A549 (cell line): Measurements from ENCODE around the gene U2AF1L4. TPM values are rescaled to one million over a fixed set of nuclear protein-coding genes. Genes with fewer than 3 reads are reported as not detected.

ENCODE experiments used
- ATAC-seq, 2 experiments: fragments of 200-7000 bp in 1 of 2; fragments of >200 bp in 1 of 2; cut with Nextera tagmentation in 1 of 2; cut with Tn5 transposase in 1 of 2; 3 replicates each; pipeline versions ENCODE4 v1.8.0 to v1.9.1; 2018 to 2020; ENCODE audit warnings: mild to moderate bottlenecking in 1 of 2, moderate library complexity in 1 of 2
- CTCF ChIA-PET: fragments of 300-600 bp; sonication (Branson Sonifier 250); formaldehyde crosslinking; extraction: SDS; loops from one replicate; lab custom pipeline; 2021; ENCODE audit warnings: antibody characterized with exemption, inconsistent platforms; lab: Yijun Ruan, JAX
- POLR2A ChIA-PET: fragments of 350-600 bp; formaldehyde crosslinking; extraction: SDS; loops from one replicate; lab custom pipeline; 2021; ENCODE audit warnings: antibody characterized with exemption, inconsistent platforms; lab: Yijun Ruan, JAX
- DNase-seq, 2 experiments: peaks; one replicate each; pipeline versions ENCODE4 v3.0.0 to v3.0.0-alpha.2; 2011 to 2016; ENCODE audit warnings: low read depth in 1 of 2, low spot score in 1 of 2
- FAIRE-seq: peaks from 2 replicates; lab custom pipeline; 2011; peaks lifted over from hg19 to GRCh38; lab: Jason Lieb, UNC
- H3K27ac ChIP-seq, 2 experiments: fragments of >200 bp; sonication (Bioruptor Twin); formaldehyde crosslinking; 3 replicates each; pipeline ENCODE4 v1.5.1; 2016 to 2017
- H3K4me1 ChIP-seq: fragments of >200 bp; sonication (Bioruptor Twin); formaldehyde crosslinking; 3 replicates; pipeline ENCODE4 v1.6.1; 2016
- H3K4me2 ChIP-seq: fragments of >200 bp; sonication (Bioruptor Twin); formaldehyde crosslinking; 3 replicates; pipeline ENCODE4 v1.6.1; 2016
- H3K4me3 ChIP-seq: fragments of >200 bp; sonication (Bioruptor Twin); formaldehyde crosslinking; 3 replicates; pipeline ENCODE4 v1.5.1; 2016
- H3K9me3 ChIP-seq: fragments of >200 bp; sonication (Bioruptor Twin); formaldehyde crosslinking; 3 replicates; pipeline ENCODE4 v1.6.1; 2016
- BHLHE40 ChIP-seq: IDR thresholded peaks from 2 replicates; pipeline ENCODE4 v1.6.1; 2012; ENCODE audit warnings: low read depth, low read length, inconsistent platforms
- EP300 ChIP-seq, 2 experiments: fragments of >200 bp; sonication (Bioruptor Twin); formaldehyde crosslinking; IDR thresholded peaks; 2 replicates in 1 of 2; 3 replicates in 1 of 2; pipeline ENCODE4 v1.6.1; 2016 to 2017
- FOSL2 ChIP-seq, 2 experiments: fragments of 450-650 bp in 1 of 2; fragments of >200 bp in 1 of 2; sonication (Bioruptor Twin) in 1 of 2; formaldehyde crosslinking; IDR thresholded peaks; 2 replicates each; pipeline versions ENCODE4 v1.5.0 to v1.6.1; 2016 to 2020; ENCODE audit warnings: mild to moderate bottlenecking in 1 of 2, moderate library complexity in 1 of 2
- FOXS1 ChIP-seq: fragments of 250-450 bp; sonication (Bioruptor Pico); IDR thresholded peaks from 2 replicates; pipeline ENCODE4 v1.5.0; 2020; ENCODE audit warnings: mild to moderate bottlenecking, moderate library complexity
- HDAC2 ChIP-seq: fragments of 200-600 bp; sonication (generic); IDR thresholded peaks from 2 replicates; pipeline ENCODE4 v1.6.1; 2016
- HEYL ChIP-seq: fragments of 250-450 bp; sonication (Bioruptor Pico); IDR thresholded peaks from 2 replicates; pipeline ENCODE4 v1.8.0; 2021; ENCODE audit warnings: mild to moderate bottlenecking, moderate library complexity
- KDM1A ChIP-seq: fragments of 200-600 bp; sonication (generic); IDR thresholded peaks from 2 replicates; pipeline ENCODE4 v1.6.1; 2016; ENCODE audit warnings: low read depth, mild to moderate bottlenecking
- RAD21 ChIP-seq, 2 experiments: fragments of >200 bp in 1 of 2; sonication (Bioruptor Twin) in 1 of 2; formaldehyde crosslinking in 1 of 2; IDR thresholded peaks in 1 of 2; conservative IDR thresholded peaks in 1 of 2; 2 replicates in 1 of 2; 3 replicates in 1 of 2; pipeline ENCODE4 v1.6.1; 2012 to 2018; ENCODE audit warnings: inconsistent platforms in 1 of 2
- RCOR1 ChIP-seq: fragments of 150-350 bp; IDR thresholded peaks from 2 replicates; pipeline ENCODE4 v1.6.1; 2014; ENCODE audit warnings: antibody characterized with exemption, low read length, low read depth
- SREBF2 ChIP-seq: fragments of 450-650 bp; IDR thresholded peaks from 2 replicates; pipeline ENCODE4 v1.6.1; 2014; ENCODE audit warnings: mild to moderate bottlenecking, moderate library complexity
- WGBS: methylation state at CpG from one replicate; pipeline ENCODE4 v1.1.6; 2017; ENCODE audit errors: missing lambda C conversion rate; 5-methylcytosine and 5-hydroxymethylcytosine counted together
- polyA plus RNA-seq, 4 experiments: library from polyadenylated mRNA; depleted of rRNA in 3 of 4; stranded (reverse); fragments of >200 nt; fragmentation: RNase III in 1 of 4; extraction: RNeasy Plus Mini Kit Qiagen cat#74134 plus additional on column Dnase treatment in 1 of 4; gene quantifications; 2 replicates in 3 of 4; 3 replicates in 1 of 4; pipeline ENCODE4 v1.2.3, GENCODE V29; 2011 to 2017
- TF ChIP-seq, protein P1 (sequence below): fragments of >200 bp; sonication (Bioruptor Twin); formaldehyde crosslinking; IDR thresholded peaks from 3 replicates; pipeline ENCODE4 v1.6.1; 2016
- TF ChIP-seq, protein P2 (sequence below): fragments of 450-650 bp; IDR thresholded peaks from 2 replicates; pipeline ENCODE4 v1.6.1; 2014; ENCODE audit warnings: antibody characterized with exemption
- TF ChIP-seq, protein P3 (sequence below): fragments of 250-450 bp; sonication (Bioruptor Pico); IDR thresholded peaks from 2 replicates; pipeline ENCODE4 v1.5.0; 2020; ENCODE audit warnings: low read depth, mild to moderate bottlenecking, moderate library complexity

U2AF1L4 gene
- polyA plus RNA-seq, 2 of the 4 experiments (the other 2 are of a cell fraction): 41.1 to 42.8 TPM

DNA sequence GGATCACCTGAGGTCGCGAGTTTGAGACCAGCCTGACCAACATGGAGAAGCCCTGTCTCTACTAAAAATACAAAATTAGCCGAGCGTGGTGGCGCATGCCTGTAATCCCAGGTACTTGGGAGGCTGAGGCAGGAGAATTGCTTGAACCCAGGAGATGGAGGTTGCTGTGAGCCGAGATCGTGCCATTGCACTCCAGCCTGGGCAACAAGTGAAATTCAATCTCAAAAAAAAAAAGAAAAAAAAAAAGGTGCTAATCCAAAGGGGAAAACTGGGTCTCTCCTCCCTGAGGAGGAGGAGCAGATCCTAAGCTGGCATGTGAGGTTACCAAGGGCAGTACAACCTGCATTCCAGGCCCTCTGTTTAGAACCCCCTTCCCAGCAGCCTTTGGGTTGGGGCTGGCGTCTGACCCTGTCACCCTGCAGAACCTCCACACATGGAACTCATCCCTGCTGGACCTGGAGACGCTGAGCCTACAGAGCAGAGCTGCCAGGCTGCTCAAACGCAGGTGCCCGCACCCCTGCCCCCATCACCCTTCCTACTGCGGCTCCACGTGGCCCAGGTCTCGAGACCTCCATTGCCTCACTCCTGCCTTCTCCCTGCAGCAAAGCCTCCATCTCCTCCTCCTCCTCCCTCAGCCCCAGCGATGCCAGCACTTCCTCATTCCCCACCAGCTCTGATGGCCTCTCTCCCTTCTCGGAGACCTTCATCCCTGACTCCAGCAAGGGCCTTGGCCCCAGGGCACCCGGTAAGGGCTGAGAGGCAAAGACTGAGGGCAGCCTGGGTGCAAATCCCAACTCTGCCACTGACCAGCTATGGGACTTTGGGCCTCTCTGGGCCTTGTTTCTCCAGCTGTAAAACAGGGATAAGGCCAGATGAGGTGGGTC lies 19.5 kb upstream of the U2AF1L4 start:
- no peaks in the 10 kb centered on the region for H3K9me3 ChIP-seq
- no peak overlapping the region for H3K4me2 ChIP-seq
- no peak overlapping the region for H3K27ac ChIP-seq
- no peak for DNase-seq
- ChIA-PET POLR2A (interaction anchor here (0.9 to 1.0 kb wide), 2 partner anchors 16 to 19 kb away, joined by 5 read pairs; partner anchors contain the start of genes LIN37, PSENEN and U2AF1L4), CTCF (interaction anchor here (0.6 to 1.9 kb wide), 8 partner anchors 12 to 630 kb away, joined by 3 to 6 read pairs (median 3); partner anchors contain the start of genes LGI4 and LIN37)
- ATAC-seq: no peak
- WGBS: 93% methylated on average over 17 of the region's 17 CpGs
- FAIRE-seq: no peak
- H3K4me1 ChIP-seq: peaks cover 13% of the 10 kb centered on the region; the same call in 2 of the 3 replicates
- no peak for TF ChIP-seq RAD21 (conservative IDR thresholded peaks at IDR 0.05 in 1 of 2, IDR thresholded peaks at IDR 0.05 in 1 of 2)
- no peak for TF ChIP-seq FOXS1 (CRISPR knock-in tag)
- TF ChIP-seq, protein P1, sequence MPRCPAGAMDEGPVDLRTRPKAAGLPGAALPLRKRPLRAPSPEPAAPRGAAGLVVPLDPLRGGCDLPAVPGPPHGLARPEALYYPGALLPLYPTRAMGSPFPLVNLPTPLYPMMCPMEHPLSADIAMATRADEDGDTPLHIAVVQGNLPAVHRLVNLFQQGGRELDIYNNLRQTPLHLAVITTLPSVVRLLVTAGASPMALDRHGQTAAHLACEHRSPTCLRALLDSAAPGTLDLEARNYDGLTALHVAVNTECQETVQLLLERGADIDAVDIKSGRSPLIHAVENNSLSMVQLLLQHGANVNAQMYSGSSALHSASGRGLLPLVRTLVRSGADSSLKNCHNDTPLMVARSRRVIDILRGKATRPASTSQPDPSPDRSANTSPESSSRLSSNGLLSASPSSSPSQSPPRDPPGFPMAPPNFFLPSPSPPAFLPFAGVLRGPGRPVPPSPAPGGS: no peak
- TF ChIP-seq HDAC2: no peak
- no peak overlapping the region for H3K4me3 ChIP-seq

DNA sequence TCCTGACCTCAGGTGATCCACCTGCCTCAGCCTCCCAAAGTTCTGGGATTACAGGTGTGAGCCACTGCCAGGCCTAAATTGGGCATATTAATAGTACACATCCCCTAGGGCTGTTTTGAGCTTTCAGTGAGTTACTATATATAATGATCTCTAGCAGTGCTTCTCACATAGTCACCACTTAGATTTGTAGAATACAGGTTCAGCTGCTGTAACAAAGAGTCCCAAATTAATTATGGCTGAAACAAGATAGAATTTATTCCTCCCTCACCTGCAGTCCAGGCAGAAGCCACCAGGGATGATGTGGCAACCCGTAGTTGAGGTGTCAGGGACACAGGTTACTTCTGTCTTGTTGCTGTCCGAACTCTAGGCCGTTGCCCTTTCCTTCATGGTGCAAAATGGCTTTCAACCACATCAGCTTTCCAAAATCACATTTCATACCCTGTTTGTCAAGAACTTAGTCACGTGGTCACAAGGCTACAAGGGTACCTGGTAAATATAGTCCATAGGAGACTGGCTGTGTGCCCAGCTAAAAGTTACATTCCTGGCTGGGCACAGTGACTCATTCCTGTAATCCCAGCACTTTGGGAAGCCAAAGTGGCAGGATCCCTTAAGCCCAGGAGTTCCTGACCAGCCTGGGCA lies 15.6 kb upstream of the U2AF1L4 start:
- ATAC-seq: no peak
- Histone ChIP-seq H3K27ac (no peak overlapping the region), H3K4me1 (peaks cover 27% of the 10 kb centered on the region), H3K4me3 (no peak overlapping the region), H3K4me2 (no peak overlapping the region), H3K9me3 (no peaks in the 10 kb centered on the region)
- TF ChIP-seq EP300 (IDR thresholded peaks at IDR 0.05): no peak
- TF ChIP-seq FOSL2 (IDR thresholded peaks at IDR 0.05): 0 out of 2 replicates have a peak, but pooled peaks have one; percentile 14
- peak; percentile 40; the same call in 1 of the 2 replicates for TF ChIP-seq FOSL2 (CRISPR knock-in tag; IDR thresholded peaks at IDR 0.05)
- no peak for TF ChIP-seq KDM1A
- TF ChIP-seq, protein P2, sequence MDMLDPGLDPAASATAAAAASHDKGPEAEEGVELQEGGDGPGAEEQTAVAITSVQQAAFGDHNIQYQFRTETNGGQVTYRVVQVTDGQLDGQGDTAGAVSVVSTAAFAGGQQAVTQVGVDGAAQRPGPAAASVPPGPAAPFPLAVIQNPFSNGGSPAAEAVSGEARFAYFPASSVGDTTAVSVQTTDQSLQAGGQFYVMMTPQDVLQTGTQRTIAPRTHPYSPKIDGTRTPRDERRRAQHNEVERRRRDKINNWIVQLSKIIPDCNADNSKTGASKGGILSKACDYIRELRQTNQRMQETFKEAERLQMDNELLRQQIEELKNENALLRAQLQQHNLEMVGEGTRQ: peak; percentile 66
- POLR2A ChIA-PET: interaction anchor here (0.5 to 0.9 kb wide), 2 partner anchors 13 kb away, joined by 3 read pairs; partner anchors contain the start of gene LIN37
- FAIRE-seq: no peak
- CTCF ChIA-PET: interaction anchor here (1.0 to 2.4 kb wide), 6 partner anchors 13 to 168 kb away, joined by 3 to 8 read pairs (median 4); no protein-coding TSS in a partner anchor
- peak in 1 of 2 experiments; percentile 47 for DNase-seq
- 83% methylated on average over 4 of the region's 4 CpGs for WGBS

DNA sequence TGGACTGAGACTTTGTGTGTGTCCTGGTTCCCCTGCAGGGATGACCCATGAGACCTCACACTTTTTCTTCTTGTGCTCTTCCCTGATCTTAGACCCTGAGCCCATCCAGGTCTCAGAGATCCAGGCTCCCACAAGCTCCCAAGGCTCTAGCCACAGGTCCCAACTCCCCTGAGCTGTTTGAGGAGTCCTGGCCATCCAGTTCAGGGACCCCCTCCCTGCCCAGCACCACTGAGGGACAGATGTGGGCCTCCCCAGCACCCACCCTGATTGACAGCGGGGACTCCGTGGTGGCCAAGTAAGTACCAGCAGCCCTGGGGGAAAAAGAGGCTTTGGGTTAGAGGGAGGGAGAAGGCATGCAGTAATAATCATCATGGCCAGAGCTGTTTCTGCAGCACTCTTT lies 14.5 kb upstream of the U2AF1L4 start:
- peaks cover 25% of the 10 kb centered on the region for H3K4me1 ChIP-seq
- no peaks in the 10 kb centered on the region for H3K9me3 ChIP-seq
- 97% methylated on average over 2 of the region's 2 CpGs for WGBS
- TF ChIP-seq, protein P3, sequence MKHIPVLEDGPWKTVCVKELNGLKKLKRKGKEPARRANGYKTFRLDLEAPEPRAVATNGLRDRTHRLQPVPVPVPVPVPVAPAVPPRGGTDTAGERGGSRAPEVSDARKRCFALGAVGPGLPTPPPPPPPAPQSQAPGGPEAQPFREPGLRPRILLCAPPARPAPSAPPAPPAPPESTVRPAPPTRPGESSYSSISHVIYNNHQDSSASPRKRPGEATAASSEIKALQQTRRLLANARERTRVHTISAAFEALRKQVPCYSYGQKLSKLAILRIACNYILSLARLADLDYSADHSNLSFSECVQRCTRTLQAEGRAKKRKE (CRISPR knock-in tag): no peak
- TF ChIP-seq BHLHE40 (no peak), SREBF2 (no peak), HEYL (no peak), RCOR1 (no peak)
- no peak overlapping the region for H3K4me3 ChIP-seq
- FAIRE-seq: no peak
- peak overlapping the region; percentile 86; the same call in 1 of the 3 replicates for H3K4me2 ChIP-seq
- ChIA-PET POLR2A (no interaction called here), CTCF (interaction anchor here (1.0 to 2.4 kb wide), 5 partner anchors 14 to 173 kb away, joined by 3 to 8 read pairs (median 3); no protein-coding TSS in a partner anchor)
- no peak for ATAC-seq
- DNase-seq: no peak
- H3K27ac ChIP-seq: no peak overlapping the region
